DOHH2 (cell line): ENCODE data around the gene AGRN.

Source experiments
- EZH2phosphoT487 ChIP-seq: fragments of 200-600 bp; sonication (generic); IDR thresholded peaks from 2 replicates; pipeline ENCODE4 v1.6.1; 2017; ENCODE audit warnings: borderline replicate concordance, mild to moderate bottlenecking, antibody characterized with exemption, low read length, moderate library complexity, mixed read lengths
- TF ChIP-seq, protein P1 (sequence below): fragments of 200-600 bp; sonication (generic); IDR thresholded peaks from one replicate; pipeline ENCODE4 v1.5.1; 2014; ENCODE audit warnings: antibody characterized with exemption, mild to moderate bottlenecking, low read depth, low read length; ENCODE audit not compliant: poor library complexity, severe bottlenecking

DNA sequence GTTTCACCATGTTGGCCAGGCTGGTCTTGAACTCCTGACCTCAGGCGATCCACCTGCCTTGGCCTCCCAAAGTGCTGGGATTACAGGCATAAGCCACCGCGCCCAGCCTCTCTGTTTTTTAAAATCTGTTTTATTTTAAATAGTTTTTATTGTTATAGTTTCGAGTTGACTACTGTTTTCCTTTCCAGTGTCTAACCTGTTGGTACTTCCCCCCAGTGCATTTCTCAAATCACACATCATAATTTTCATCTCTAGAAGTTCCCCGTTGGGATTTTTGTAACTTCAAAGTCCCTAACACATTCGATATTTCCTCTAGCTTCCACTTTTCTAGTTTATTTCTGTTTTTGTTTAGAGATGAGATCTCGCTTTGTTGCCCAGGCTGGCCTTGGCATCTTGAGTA lies 27.6 kb upstream of the AGRN start:
- TF ChIP-seq, protein P1, sequence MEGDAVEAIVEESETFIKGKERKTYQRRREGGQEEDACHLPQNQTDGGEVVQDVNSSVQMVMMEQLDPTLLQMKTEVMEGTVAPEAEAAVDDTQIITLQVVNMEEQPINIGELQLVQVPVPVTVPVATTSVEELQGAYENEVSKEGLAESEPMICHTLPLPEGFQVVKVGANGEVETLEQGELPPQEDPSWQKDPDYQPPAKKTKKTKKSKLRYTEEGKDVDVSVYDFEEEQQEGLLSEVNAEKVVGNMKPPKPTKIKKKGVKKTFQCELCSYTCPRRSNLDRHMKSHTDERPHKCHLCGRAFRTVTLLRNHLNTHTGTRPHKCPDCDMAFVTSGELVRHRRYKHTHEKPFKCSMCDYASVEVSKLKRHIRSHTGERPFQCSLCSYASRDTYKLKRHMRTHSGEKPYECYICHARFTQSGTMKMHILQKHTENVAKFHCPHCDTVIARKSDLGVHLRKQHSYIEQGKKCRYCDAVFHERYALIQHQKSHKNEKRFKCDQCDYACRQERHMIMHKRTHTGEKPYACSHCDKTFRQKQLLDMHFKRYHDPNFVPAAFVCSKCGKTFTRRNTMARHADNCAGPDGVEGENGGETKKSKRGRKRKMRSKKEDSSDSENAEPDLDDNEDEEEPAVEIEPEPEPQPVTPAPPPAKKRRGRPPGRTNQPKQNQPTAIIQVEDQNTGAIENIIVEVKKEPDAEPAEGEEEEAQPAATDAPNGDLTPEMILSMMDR: no peak
- TF ChIP-seq EZH2phosphoT487: no peak
